GM12892 (cell line): ENCODE results near the gene PSMC6.

Experiments
- POLR2A ChIP-seq: IDR thresholded peaks from 2 replicates; pipeline ENCODE4 v1.6.1; 2011; ENCODE audit warnings: low read depth, low read length, control low read depth
- POLR2AphosphoS5 ChIP-seq: IDR thresholded peaks from 2 replicates; pipeline ENCODE4 v1.6.1; 2011; ENCODE audit warnings: low read depth, low read length, control low read depth
- TAF1 ChIP-seq: IDR thresholded peaks from 2 replicates; pipeline ENCODE4 v1.6.1; 2011; ENCODE audit warnings: low read depth, mild to moderate bottlenecking, control low read depth, low read length, borderline replicate concordance

DNA sequence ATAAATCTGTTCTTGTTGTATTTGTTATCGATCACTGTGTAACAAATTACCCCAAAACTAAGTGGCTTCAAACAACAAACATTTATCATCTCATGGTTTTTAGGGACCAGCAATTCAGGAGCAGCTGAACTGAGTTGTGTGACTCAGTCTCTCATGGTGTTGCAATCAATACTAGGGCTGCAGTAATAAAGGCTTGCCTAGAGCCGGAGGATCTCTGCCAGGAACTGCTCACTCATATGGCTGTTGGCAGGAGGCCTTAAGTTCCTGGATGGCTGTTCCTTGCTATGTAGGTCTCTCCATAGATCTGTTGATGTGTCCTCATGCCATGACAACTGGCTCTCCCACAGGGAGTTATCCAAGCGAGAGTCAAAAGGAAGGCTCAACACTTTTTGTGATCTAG lies 3.8 kb upstream of the PSMC6 start:
- TF ChIP-seq POLR2AphosphoS5 (no peak), POLR2A (no peak), TAF1 (no peak)
